Upper lobe of left lung (tissue), 6 donors: ENCODE measurements around the gene MSMO1. TPM values are rescaled to one million over a fixed set of nuclear protein-coding genes. Genes with fewer than 3 reads are reported as not detected.
"Not testable (repeated sequence)": the region's sequence is repeated elsewhere in the genome, so short reads cannot be mapped to it uniquely, and the experiment has no call there.

Experiments
- ATAC-seq, 2 donors: fragments of 200-7000 bp; cut with Tn5 transposase; one replicate each; pipeline ENCODE4 v1.9.1; 2022; ENCODE audit warnings: mild to moderate bottlenecking in 2 of 2, moderate library complexity in 2 of 2; ENCODE audit not compliant: low FRiP score in 2 of 2
- DNase-seq, 2 donors: peaks; one replicate each; pipeline ENCODE4 v3.0.0-alpha.2; 2019 to 2020
- H3K27ac ChIP-seq, 4 donors: fragments of 200-600 bp; sonication (generic); one replicate each; pipeline ENCODE4 v1.5.1; 2016 to 2019
- H3K27me3 ChIP-seq, 4 donors: fragments of 200-600 bp; sonication (generic); one replicate each; pipeline ENCODE4 v1.5.1; 2017 to 2019
- H3K36me3 ChIP-seq, 4 donors: fragments of 200-600 bp; sonication (generic); one replicate each; pipeline ENCODE4 v1.5.1; 2016 to 2019
- H3K4me1 ChIP-seq, 4 donors: fragments of 200-600 bp; sonication (generic); one replicate each; pipeline ENCODE4 v1.5.1; 2018 to 2019
- H3K4me3 ChIP-seq, 4 donors: fragments of 200-600 bp; sonication (generic); one replicate each; pipeline ENCODE4 v1.5.1; 2017 to 2019; ENCODE audit warnings: mild to moderate bottlenecking in 2 of 4, moderate library complexity in 1 of 4
- H3K9me3 ChIP-seq, 4 donors: fragments of 200-600 bp; sonication (generic); one replicate each; pipeline ENCODE4 v1.5.1; 2018 to 2019
- EP300 ChIP-seq, 4 donors: sonication (generic); formaldehyde crosslinking; IDR thresholded peaks; one replicate each; pipeline ENCODE4 v1.5.1; 2017; ENCODE audit warnings: antibody characterized with exemption in 4 of 4, control low read depth in 2 of 4
- POLR2A ChIP-seq, 4 donors: fragments of 450-650 bp; IDR thresholded peaks; one replicate each; pipeline ENCODE4 v1.5.1; 2016 to 2017; ENCODE audit warnings: antibody characterized with exemption in 4 of 4, mild to moderate bottlenecking in 2 of 4
- POLR2AphosphoS5 ChIP-seq, 2 donors: sonication (generic); formaldehyde crosslinking; IDR thresholded peaks; one replicate each; pipeline ENCODE4 v1.5.1; 2017; ENCODE audit warnings: antibody characterized with exemption in 2 of 2
- WGBS, 2 donors: methylation state at CpG; one replicate each; pipeline ENCODE4 v1.1.5; 2017 to 2018; 5-methylcytosine and 5-hydroxymethylcytosine counted together
- total RNA-seq, 6 donors: library from RNA; depleted of rRNA in 4 of 6; stranded (reverse); fragments of >200 nt in 4 of 6; gene quantifications; one replicate each; pipeline versions ENCODE4 v1.1.0 to v1.2.1, GENCODE V29; 2016 to 2021
- TF ChIP-seq, protein P1 (sequence below), 6 experiments: fragments of 450-650 bp in 4 of 6; fragments of 200-600 bp in 2 of 6; sonication (generic) in 2 of 6; IDR thresholded peaks; one replicate each; pipeline ENCODE4 v1.5.1; 2016 to 2019; ENCODE audit warnings: antibody characterized with exemption in 6 of 6
- donor health status: DM: no; HTN: no; CAD: no; lungs with moderate emphysema.
- donor health status: DM: no; HTN: yes; CAD: no; lungs with severe emphysema.

The MSMO1 gene
- total RNA-seq, 6 donors from 2014 or later = 21.0 to 193 (median 125) TPM

DNA sequence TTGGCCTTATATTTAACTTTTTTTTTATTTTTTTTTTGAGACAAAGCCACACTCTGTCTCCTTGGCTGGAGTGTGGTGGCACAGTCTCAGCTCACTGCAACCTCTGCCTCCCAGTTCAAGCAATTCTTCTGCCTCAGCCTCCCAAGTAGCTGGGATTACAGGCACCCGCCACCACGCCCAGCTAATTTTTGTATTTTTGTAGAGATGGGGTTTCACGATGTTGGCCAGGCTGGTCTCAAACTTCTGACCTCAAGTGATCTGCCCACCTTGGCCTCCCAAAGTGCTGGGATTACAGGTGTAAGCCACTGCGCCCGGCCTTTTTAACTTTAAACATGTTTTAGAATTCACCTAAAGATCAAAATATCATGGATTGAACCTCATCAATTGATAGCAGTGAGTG lies 14.9 kb downstream of the MSMO1 start:
- not testable (repeated sequence) for DNase-seq, H3K9me3 ChIP-seq, H3K4me1 ChIP-seq, H3K4me3 ChIP-seq, H3K27ac ChIP-seq, ATAC-seq, H3K27me3 ChIP-seq
- 98 to 99% methylated on average over 5 of the region's 5 CpGs for WGBS, 2 donors
- peak in 1 of 4 donors; percentile 15 for TF ChIP-seq POLR2A (IDR thresholded peaks at IDR 0.05)
- H3K36me3 ChIP-seq = peaks cover 4 to 44% (median 20%) of the 10 kb centered on the region in 4 donors

DNA sequence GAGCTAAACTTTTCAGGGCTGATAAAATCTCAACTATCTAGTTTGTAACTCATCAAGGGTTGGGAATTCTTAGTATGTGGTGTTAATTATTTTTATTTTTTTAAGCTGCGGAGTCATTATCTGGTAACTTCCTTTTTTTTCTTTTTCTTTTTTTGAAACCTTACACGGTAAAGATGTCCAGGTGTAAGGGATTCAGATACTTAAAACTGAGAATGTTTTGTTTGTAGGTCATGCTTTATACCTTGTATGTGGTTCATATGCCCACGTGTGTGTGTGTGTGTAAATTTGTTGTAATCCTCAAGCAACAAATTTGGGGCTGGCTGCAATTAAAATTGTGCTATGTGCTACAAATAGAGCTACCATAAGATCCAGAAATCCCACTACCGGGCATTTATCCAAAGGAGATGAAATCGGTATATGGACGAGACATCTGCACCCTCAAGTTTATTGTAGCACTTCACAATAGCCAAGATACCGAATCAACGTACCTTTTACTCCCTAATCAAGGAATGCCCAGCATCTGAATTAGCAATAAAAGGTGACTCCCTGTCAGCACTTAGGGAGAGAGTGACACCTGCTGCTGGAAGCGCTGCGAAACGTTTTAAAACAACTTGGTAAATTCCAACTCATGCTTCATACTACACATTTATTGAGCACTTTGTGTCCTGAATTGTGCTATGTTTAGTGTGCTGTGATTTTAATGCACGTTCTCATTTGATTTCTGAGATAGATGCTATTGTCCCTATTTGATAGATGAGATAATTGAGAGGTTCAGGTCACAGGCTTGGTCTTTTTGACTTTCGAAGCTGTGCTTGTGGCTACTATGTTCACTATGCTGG lies 16.1 kb downstream of the MSMO1 start:
- no peak for ATAC-seq
- no peaks in the 10 kb centered on the region for H3K27me3 ChIP-seq
- 74 to 78% methylated on average over 13 of the region's 13 CpGs for WGBS, 2 donors
- H3K4me3 ChIP-seq = no peak overlapping the region
- H3K4me1 ChIP-seq = no peaks in the 10 kb centered on the region
- H3K9me3 ChIP-seq = no peaks in the 10 kb centered on the region
- H3K36me3 ChIP-seq = peaks cover 4 to 34% (median 18%) of the 10 kb centered on the region in 4 donors
- no peak for DNase-seq
- no peak for TF ChIP-seq EP300 (IDR thresholded peaks at IDR 0.05)
- TF ChIP-seq, protein P1, sequence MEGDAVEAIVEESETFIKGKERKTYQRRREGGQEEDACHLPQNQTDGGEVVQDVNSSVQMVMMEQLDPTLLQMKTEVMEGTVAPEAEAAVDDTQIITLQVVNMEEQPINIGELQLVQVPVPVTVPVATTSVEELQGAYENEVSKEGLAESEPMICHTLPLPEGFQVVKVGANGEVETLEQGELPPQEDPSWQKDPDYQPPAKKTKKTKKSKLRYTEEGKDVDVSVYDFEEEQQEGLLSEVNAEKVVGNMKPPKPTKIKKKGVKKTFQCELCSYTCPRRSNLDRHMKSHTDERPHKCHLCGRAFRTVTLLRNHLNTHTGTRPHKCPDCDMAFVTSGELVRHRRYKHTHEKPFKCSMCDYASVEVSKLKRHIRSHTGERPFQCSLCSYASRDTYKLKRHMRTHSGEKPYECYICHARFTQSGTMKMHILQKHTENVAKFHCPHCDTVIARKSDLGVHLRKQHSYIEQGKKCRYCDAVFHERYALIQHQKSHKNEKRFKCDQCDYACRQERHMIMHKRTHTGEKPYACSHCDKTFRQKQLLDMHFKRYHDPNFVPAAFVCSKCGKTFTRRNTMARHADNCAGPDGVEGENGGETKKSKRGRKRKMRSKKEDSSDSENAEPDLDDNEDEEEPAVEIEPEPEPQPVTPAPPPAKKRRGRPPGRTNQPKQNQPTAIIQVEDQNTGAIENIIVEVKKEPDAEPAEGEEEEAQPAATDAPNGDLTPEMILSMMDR (IDR thresholded peaks at IDR 0.05) = peak in 1 of 6 experiments; percentile 25
- TF ChIP-seq POLR2A (IDR thresholded peaks at IDR 0.05) = no peak
- no peak for TF ChIP-seq POLR2AphosphoS5 (IDR thresholded peaks at IDR 0.05)
- no peak overlapping the region for H3K27ac ChIP-seq

DNA sequence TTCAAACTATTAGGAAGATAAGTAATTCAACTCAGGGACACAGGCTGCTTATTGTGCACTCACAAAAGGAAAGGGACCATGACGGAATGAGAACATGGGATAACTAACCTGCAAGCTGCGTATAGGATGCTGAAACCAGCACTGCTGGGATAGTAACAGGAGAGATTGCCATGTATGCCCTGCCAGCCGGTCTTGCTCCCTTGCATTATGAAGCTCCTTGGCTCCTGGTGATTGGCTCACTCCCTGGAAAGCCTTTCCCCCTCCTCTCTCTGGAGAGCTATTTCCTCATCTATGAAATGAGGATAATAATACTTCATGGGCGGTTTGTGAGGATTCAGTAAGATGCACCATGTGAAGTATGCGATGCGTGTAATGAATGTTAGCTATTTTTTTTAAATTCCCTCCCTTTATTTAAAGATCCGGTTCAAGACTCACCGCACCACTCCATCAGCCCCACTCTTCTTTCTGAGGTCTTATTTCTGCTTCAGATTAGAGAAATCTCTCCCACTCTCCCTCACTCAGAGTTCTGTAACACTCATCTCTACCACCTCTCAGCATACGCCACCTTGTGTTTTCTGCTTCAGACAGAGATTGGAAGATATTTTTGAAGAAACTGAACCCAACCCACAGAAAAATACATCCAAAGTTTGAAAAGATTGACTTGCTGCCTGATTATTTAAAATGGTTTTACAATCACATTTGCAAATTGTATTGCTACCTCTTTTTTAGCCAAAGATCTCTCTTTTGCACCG lies 18.4 kb downstream of the MSMO1 start:
- ATAC-seq = peak in 1 of 2 donors; percentile 47
- H3K27me3 ChIP-seq = no peaks in the 10 kb centered on the region
- H3K27ac ChIP-seq = no peak overlapping the region
- 78% methylated on average over 10 of the region's 10 CpGs for WGBS, 2 donors
- TF ChIP-seq, protein P1 (IDR thresholded peaks at IDR 0.05) = no peak
- TF ChIP-seq EP300 (IDR thresholded peaks at IDR 0.05) = no peak
- TF ChIP-seq POLR2AphosphoS5 (IDR thresholded peaks at IDR 0.05) = no peak
- TF ChIP-seq POLR2A (IDR thresholded peaks at IDR 0.05) = no peak
- H3K4me3 ChIP-seq = no peak overlapping the region
- no peaks in the 10 kb centered on the region for H3K4me1 ChIP-seq
- H3K36me3 ChIP-seq = peaks cover 0 to 15% (median 6%) of the 10 kb centered on the region in 4 donors
- H3K9me3 ChIP-seq = no peaks in the 10 kb centered on the region
- no peak for DNase-seq

DNA sequence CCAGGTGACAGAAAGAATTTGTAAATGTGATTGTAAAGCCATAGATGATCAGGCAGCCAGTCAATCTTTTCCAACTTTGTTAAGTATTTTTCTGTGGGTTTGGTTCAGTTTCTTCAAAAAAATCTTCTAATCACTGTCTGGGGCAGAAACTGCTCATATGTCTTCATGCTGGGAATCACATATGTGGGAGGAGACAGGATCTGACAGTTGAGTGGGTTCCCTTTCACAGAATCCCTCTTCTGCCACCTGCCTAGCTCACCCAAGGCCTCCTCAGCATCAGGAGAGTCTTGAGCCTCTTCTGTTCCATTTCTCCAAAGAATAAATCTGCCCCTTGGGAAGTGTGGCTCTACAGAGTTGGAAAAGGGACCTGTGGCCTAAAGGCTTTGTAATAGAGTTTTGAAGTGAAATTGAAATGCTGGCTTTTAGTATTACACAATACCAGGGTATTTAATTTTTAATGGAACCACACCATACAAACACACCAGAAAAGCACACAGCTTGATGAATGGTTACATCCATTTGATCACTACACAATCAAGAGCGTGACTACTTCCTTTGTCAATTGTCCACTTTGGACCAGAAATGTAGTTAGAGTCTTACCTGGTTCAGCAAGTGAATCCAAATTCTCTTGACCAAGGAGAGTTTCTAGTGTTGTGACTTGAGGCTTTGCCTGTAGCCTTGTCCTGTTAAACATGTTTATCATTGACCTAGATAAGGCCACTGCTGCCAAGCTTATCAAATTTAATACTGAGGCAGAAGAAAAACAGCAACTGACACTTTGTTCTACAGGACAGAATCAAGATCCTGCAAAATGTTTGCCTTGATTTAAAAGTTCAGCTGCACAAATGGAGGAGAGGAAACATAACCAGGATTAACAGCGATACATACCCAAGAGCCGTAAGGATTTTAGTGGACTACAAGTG lies 20.4 kb downstream of the MSMO1 start:
- ATAC-seq = no peak
- no peaks in the 10 kb centered on the region for H3K4me1 ChIP-seq

More for the DNA sequence above, 20.4 kb downstream of the MSMO1 start:
- 82 to 92% methylated on average over 3 of the region's 3 CpGs for WGBS, 2 donors
- no peak overlapping the region for H3K4me3 ChIP-seq
- H3K27ac ChIP-seq = no peak overlapping the region
- TF ChIP-seq EP300 (IDR thresholded peaks at IDR 0.05) (no peak), POLR2AphosphoS5 (IDR thresholded peaks at IDR 0.05) (no peak), POLR2A (IDR thresholded peaks at IDR 0.05) (no peak)
- TF ChIP-seq, protein P1 (IDR thresholded peaks at IDR 0.05) = no peak
- no peak for DNase-seq
- H3K27me3 ChIP-seq = no peaks in the 10 kb centered on the region
- peaks cover 0 to 5% (median 0%) of the 10 kb centered on the region in 4 donors for H3K36me3 ChIP-seq
- H3K9me3 ChIP-seq = no peaks in the 10 kb centered on the region
